ENCODE results near the gene MYH7.

MYH7 gene

GRCh38 chr14:23370221-23370620 is 65.2 kb downstream of the MYH7 start:
- no peak for DNase-seq (ENCODE audit: low read depth)

- DNase-seq (ENCODE audit: low read depth): no peak
Measured at GRCh38 chr14:23366426-23366921, 69.0 kb downstream of the MYH7 start.

GRCh38 chr14:23365732-23366425 is 69.6 kb downstream of the MYH7 start:
- no peak for DNase-seq (ENCODE audit: low read depth)

GRCh38 chr14:23365036-23365731 is 70.3 kb downstream of the MYH7 start, which contains the start of gene EFS:
EFS (minus strand) TSS chr14:23365172; CDS start chr14:23365025, 147 bp downstream.
- no peak for DNase-seq (ENCODE audit: low read depth)

- DNase-seq (ENCODE audit: low read depth): no peak
Measured at GRCh38 chr14:23364164-23365035, 71.1 kb downstream of the MYH7 start.
